ENCODE results near the gene GREM1.

GREM1 gene

DNA sequence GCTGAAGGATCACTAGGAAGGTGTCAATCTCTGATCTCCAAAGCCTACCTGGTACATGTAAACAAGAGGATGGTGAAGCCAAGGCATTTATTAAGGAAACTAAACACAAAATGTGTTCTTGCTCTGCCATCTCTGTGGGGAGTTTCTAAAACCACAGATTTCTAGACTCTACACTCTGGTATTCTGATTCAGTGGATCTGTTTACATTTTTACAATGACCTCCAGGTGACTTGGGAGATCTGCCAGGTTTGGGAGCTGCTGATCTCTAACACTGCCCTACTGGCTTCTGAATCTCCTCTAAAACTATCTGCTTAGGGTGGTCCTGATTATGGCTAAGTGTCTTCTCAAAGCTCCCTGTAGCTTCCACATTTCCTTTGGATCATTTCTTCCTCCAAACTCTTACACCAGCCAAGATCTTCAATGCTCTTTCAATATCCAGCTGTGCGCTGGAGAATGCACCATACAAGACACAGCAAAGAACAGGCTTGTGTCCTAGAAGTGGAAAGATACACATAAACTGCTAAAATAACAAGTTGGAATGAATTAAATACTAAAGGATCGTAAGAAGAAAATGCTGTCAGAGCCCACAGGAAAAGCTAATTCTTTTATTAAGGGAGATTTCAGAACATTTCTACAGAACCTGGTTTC lies 72.7 kb downstream of the GREM1 start:
- no peak for DNase-seq

- no peak for DNase-seq
These were observed 74.6 kb downstream of the GREM1 start for GRCh38 chr15:32792436-32792835.

Measured in femur (tissue), 1 donor.